Naive thymus-derived CD4-positive, alpha-beta T cell (primary cell): ENCODE data around the gene RAB9B. TPM values are rescaled to one million over a fixed set of nuclear protein-coding genes. Genes with fewer than 3 reads are reported as not detected.
A peak's percentile ranks its signal among the peaks of the same experiment; 100 is the strongest.

ENCODE experiments used
- ATAC-seq: fragments of 150-1000 bp; cut with Tn5 transposase; 2 replicates; pipeline ENCODE4 v1.10.0; 2021; ENCODE audit warnings: mild to moderate bottlenecking, moderate library complexity
- CTCF ChIA-PET: fragments of 350-600 bp; sonication (Branson Sonifier 250); formaldehyde crosslinking; loops from one replicate; lab custom pipeline; 2021; ENCODE audit warnings: antibody characterized with exemption; lab: Charles Lee
- POLR2A ChIA-PET: fragments of 350-600 bp; sonication (Branson Sonifier 250); formaldehyde crosslinking; loops from one replicate; lab custom pipeline; 2021; ENCODE audit warnings: antibody characterized with exemption, inconsistent platforms; lab: Charles Lee
- DNase-seq, 9 donors: peaks; one replicate each; pipeline versions ENCODE4 v3.0.0 to v3.0.0-alpha.2; 2020 to 2022; ENCODE audit warnings: mixed read lengths in 1 of 9
- H3K27ac ChIP-seq: one replicate; pipeline ENCODE4 v1.7.0; 2013; ENCODE audit warnings: mild to moderate bottlenecking, low read depth, low read length, moderate library complexity
- H3K27me3 ChIP-seq, 2 donors: one replicate each; pipeline ENCODE4 v1.7.0; 2013; ENCODE audit warnings: low read length in 2 of 2, mild to moderate bottlenecking in 2 of 2, moderate library complexity in 2 of 2; ENCODE audit not compliant: control insufficient read depth in 2 of 2, insufficient read depth in 2 of 2
- H3K36me3 ChIP-seq, 3 experiments: 1 replicate in 2 of 3; 2 replicates in 1 of 3; pipeline ENCODE4 v1.7.0; 2013; ENCODE audit warnings: low read length in 3 of 3, mild to moderate bottlenecking in 3 of 3, moderate library complexity in 1 of 3; ENCODE audit not compliant: insufficient read depth in 3 of 3, control insufficient read depth in 2 of 3
- H3K4me1 ChIP-seq, 2 donors: one replicate each; pipeline ENCODE4 v1.7.0; 2013; ENCODE audit warnings: low read length in 2 of 2, mild to moderate bottlenecking in 2 of 2, moderate library complexity in 1 of 2; ENCODE audit not compliant: control insufficient read depth in 2 of 2, insufficient read depth in 2 of 2
- H3K4me3 ChIP-seq: 2 replicates; pipeline ENCODE4 v1.7.0; 2013; ENCODE audit warnings: mild to moderate bottlenecking, low read length
- H3K9me3 ChIP-seq, 3 experiments: 1 replicate in 2 of 3; 2 replicates in 1 of 3; pipeline ENCODE4 v1.7.0; 2013; ENCODE audit warnings: low read length in 3 of 3; ENCODE audit not compliant: control insufficient read depth in 2 of 3
- H3K27ac Mint-ChIP-seq, 9 donors: one replicate each; pipeline ENCODE4 v1.8.0; 2020 to 2022; ENCODE audit warnings: mixed read lengths in 9 of 9, mild to moderate bottlenecking in 8 of 9, moderate library complexity in 5 of 9, inconsistent platforms in 2 of 9
- H3K27me3 Mint-ChIP-seq, 5 donors: one replicate each; pipeline ENCODE4 v1.8.0; 2021 to 2022; ENCODE audit warnings: mixed read lengths in 5 of 5, mild to moderate bottlenecking in 1 of 5
- H3K36me3 Mint-ChIP-seq, 5 donors: one replicate each; pipeline ENCODE4 v1.8.0; 2020 to 2022; ENCODE audit warnings: mixed read lengths in 5 of 5, mild to moderate bottlenecking in 3 of 5, inconsistent platforms in 1 of 5
- H3K4me1 Mint-ChIP-seq, 7 donors: one replicate each; pipeline ENCODE4 v1.8.0; 2020 to 2022; ENCODE audit warnings: mixed read lengths in 7 of 7, mild to moderate bottlenecking in 3 of 7, inconsistent platforms in 1 of 7
- H3K4me3 Mint-ChIP-seq, 10 donors: one replicate each; pipeline ENCODE4 v1.8.0; 2020 to 2022; ENCODE audit warnings: mild to moderate bottlenecking in 10 of 10, mixed read lengths in 10 of 10, moderate library complexity in 6 of 10, inconsistent platforms in 2 of 10
- H3K9me3 Mint-ChIP-seq, 11 donors: one replicate each; pipeline ENCODE4 v1.8.0; 2020 to 2022; ENCODE audit warnings: mixed read lengths in 11 of 11, mild to moderate bottlenecking in 4 of 11, inconsistent platforms in 1 of 11, moderate library complexity in 1 of 11
- intact Hi-C, 2 donors: fragments of 100-400 bp; cut with micrococcal nuclease; formaldehyde crosslinking; loops; one replicate each; pipeline ENCODE4 v1.15.1; 2023
- polyA plus RNA-seq, 2 donors: library from polyadenylated mRNA; unstranded; fragments of 300-500 nt; fragmentation: Illumina TruSeq; gene quantifications; one replicate each; pipeline ENCODE4 v1.2.3, GENCODE V29; 2021
- total RNA-seq, 6 experiments: library from RNA in 5 of 6; stranded (reverse) in 5 of 6; gene quantifications; 1 replicate in 5 of 6; 2 replicates in 1 of 6; pipeline ENCODE4 v1.2.3 and lab custom pipeline; 2021 to 2026

The RAB9B gene, protein sequence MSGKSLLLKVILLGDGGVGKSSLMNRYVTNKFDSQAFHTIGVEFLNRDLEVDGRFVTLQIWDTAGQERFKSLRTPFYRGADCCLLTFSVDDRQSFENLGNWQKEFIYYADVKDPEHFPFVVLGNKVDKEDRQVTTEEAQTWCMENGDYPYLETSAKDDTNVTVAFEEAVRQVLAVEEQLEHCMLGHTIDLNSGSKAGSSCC
- total RNA-seq, result under 1 TPM; 0.40 to 0.86 (median 0.51) TPM
- under 1 TPM; 0.10 to 0.59 TPM for polyA plus RNA-seq
- total RNA-seq (lab: John Stamatoyannopoulos, UW), result not detected

DNA sequence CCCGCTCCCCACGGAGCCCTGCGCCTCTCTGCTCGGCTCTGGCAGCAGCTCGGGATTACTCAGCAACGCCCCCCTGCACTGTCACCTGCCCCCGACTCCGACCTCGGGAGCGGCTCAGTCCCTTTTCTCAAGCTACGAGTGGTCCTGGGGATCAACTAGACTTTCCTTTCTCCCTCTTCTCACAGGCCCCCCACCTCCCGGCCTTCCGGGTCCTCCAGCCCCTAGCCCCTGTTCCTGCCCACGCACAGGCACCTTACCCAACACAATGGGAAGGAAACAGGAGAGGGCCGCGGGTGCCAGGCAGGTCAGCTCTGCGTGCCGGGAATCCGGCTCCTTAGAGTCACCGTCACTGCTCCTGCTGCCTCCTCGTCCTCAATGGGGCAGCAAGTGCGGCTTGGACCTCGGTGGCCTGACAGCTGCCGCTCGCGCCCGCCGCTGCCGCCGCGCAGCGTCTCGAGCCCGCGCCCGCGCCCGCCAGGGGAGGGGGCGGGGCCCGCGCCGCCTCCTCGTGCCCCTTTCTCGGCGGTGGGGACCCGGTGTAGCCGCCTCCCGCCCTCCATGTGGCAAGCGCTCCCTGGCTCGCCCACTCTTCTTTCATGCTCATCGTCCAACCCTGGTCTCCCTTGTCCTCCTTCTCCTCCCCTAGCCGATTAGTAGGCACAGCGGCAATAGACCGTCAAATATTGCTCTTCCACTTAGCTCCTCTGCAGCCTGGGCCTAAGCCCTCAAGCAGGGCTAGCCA is at the start of gene RAB9B:
TSS of gene RAB9B (minus strand) at position 455 of the 742 bp plus-strand sequence. CDS start 6,473 bp downstream, outside the sequence.
- Histone ChIP-seq H3K27me3 (no peaks in the 10 kb centered on the region), H3K36me3 (no peaks in the 10 kb centered on the region), H3K4me3 (peak within 1 kb of the TSS; percentile 68), H3K4me1 (peaks cover 0 to 5% of the 10 kb centered on the region in 2 donors), H3K9me3 (no peaks in the 10 kb centered on the region), H3K27ac (peak within 1 kb of the TSS; percentile 18)
- Mint-ChIP-seq H3K4me1 (peaks cover 3 to 8% (median 4%) of the 10 kb centered on the region in 7 donors), H3K27ac (peak within 1 kb of the TSS in 5 of 9 donors; percentile 5 to 85 (median 81)), H3K4me3 (peak within 1 kb of the TSS; percentile 84 to 98 (median 92)), H3K36me3 (peaks cover 0 to 4% (median 0%) of the 10 kb centered on the region in 5 donors), H3K9me3 (no peaks in the 10 kb centered on the region), H3K27me3 (peaks cover 0 to 26% (median 4%) of the 10 kb centered on the region in 5 donors)
- DNase-seq, result peak in 8 of 9 donors; percentile 24 to 68 (median 54)
- ChIA-PET POLR2A (interaction anchor here (1.1 kb wide), 1 partner anchor 281 kb away, joined by 3 read pairs; no protein-coding TSS in a partner anchor), CTCF (no interaction called here)
- peak; percentile 86 for ATAC-seq
- intact Hi-C loops, result loop anchor here in 1 of 2 donors (5.0 kb wide), 1 partner anchor 145 kb away; the partner anchor contains the start of gene MORF4L2

DNA sequence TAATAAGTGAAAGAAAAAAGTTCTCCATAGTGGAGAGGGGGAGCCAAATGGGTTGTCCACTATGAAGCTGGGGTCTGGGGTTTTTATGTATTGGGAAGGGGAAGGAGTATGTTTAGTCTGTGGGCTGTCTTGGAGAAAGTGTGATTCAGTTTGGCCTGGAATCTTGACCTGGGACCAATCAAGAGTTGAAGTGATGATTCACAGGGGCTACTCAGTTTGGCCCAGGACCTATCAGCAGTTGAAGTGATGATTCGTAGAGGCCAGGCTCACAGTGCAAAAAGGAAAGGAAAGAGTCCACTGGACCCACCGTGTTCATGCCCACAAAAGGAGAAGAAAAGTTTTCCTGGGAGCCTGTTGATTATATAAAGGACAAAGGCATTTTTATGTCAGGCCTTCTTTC is 47.3 kb upstream of the RAB9B start:
- ChIA-PET POLR2A (no interaction called here), CTCF (no interaction called here)
- Histone ChIP-seq H3K27me3 (no peaks in the 10 kb centered on the region), H3K4me3 (no peak overlapping the region), H3K4me1 (no peaks in the 10 kb centered on the region), H3K9me3 (no peaks in the 10 kb centered on the region), H3K27ac (no peak overlapping the region), H3K36me3 (no peaks in the 10 kb centered on the region)
- Mint-ChIP-seq H3K4me3 (no peak overlapping the region), H3K4me1 (no peaks in the 10 kb centered on the region), H3K27me3 (no peaks in the 10 kb centered on the region), H3K27ac (no peak overlapping the region), H3K9me3 (no peaks in the 10 kb centered on the region), H3K36me3 (peaks cover 0 to 5% (median 0%) of the 10 kb centered on the region in 5 donors)
- ATAC-seq (no peak), DNase-seq (no peak)
- intact Hi-C loops, result no loop called here

DNA sequence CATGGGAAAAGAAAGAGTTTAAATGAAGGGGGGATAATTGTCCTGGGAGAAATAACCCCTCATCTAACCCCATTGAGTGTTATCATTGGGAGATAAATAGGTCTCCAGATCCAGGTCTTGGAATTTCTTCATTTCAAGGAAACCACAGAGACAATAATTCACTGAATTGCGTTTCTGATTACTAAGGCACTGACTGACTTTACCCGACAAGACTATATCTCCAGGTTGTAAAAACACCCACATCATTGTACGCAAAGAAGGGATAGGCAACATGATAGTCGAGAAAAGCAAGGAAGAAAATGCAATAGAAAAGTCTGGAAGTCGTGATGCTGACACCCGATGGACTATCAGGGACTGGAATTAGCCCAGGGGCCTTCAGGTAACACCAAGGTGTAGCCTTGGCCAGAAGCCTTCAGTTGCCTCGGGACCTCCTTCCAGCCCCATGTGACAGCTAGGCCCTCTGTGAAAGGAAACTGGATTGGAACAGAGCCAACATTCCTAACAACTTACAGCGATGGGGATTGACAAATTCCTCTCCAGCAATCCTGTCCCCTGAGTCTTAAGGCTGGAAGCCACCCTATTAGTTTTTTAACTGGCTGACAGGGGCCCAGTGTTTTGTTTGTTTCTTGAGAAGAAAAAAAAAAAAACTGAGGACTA is 46.5 kb upstream of the RAB9B start:
- DNase-seq (no peak), ATAC-seq (no peak)
- H3K36me3 ChIP-seq, result no peaks in the 10 kb centered on the region
- ChIA-PET POLR2A (no interaction called here), CTCF (no interaction called here)
- H3K9me3 ChIP-seq, result no peaks in the 10 kb centered on the region
- no peak overlapping the region for H3K27ac Mint-ChIP-seq
- peaks cover 0 to 5% (median 0%) of the 10 kb centered on the region in 5 donors for H3K36me3 Mint-ChIP-seq
- H3K27ac ChIP-seq, result no peak overlapping the region
- no peaks in the 10 kb centered on the region for H3K27me3 Mint-ChIP-seq
- no peak overlapping the region for H3K4me3 ChIP-seq
- no peaks in the 10 kb centered on the region for H3K27me3 ChIP-seq
- no peaks in the 10 kb centered on the region for H3K4me1 Mint-ChIP-seq
- no peaks in the 10 kb centered on the region for H3K9me3 Mint-ChIP-seq
- intact Hi-C loops, result no loop called here
- no peaks in the 10 kb centered on the region for H3K4me1 ChIP-seq
- H3K4me3 Mint-ChIP-seq, result no peak overlapping the region

DNA sequence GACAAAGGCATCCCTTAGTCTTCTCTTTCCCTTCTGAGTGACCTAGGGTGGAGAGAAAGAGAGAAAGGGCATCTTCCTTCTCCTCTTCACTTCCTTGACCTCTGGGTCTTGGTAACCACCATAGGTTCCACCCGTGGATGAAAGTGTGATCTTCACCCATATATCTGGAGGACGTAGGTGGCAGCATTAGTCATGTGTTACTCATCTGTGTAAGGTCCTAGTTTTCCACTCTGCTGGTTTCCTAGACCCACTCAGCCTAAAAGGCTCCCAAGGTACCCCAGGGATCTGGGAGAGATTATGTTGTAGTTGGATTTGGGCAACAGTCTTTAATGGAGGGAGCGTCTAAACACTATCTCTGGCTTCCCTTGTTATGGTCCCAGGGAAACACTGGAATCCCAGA is 45.5 kb upstream of the RAB9B start:
- no peaks in the 10 kb centered on the region for H3K4me1 Mint-ChIP-seq
- ChIA-PET CTCF (no interaction called here), POLR2A (no interaction called here)
- Histone ChIP-seq H3K27ac (no peak overlapping the region), H3K4me1 (no peaks in the 10 kb centered on the region), H3K9me3 (no peaks in the 10 kb centered on the region), H3K27me3 (no peaks in the 10 kb centered on the region), H3K4me3 (no peak overlapping the region), H3K36me3 (no peaks in the 10 kb centered on the region)
- ATAC-seq (no peak), DNase-seq (no peak)
- H3K27ac Mint-ChIP-seq, result no peak overlapping the region
- peaks cover 0 to 5% (median 0%) of the 10 kb centered on the region in 5 donors for H3K36me3 Mint-ChIP-seq
- H3K27me3 Mint-ChIP-seq, result no peaks in the 10 kb centered on the region
- no peaks in the 10 kb centered on the region for H3K9me3 Mint-ChIP-seq
- no peak overlapping the region for H3K4me3 Mint-ChIP-seq
- intact Hi-C loops, result no loop called here

DNA sequence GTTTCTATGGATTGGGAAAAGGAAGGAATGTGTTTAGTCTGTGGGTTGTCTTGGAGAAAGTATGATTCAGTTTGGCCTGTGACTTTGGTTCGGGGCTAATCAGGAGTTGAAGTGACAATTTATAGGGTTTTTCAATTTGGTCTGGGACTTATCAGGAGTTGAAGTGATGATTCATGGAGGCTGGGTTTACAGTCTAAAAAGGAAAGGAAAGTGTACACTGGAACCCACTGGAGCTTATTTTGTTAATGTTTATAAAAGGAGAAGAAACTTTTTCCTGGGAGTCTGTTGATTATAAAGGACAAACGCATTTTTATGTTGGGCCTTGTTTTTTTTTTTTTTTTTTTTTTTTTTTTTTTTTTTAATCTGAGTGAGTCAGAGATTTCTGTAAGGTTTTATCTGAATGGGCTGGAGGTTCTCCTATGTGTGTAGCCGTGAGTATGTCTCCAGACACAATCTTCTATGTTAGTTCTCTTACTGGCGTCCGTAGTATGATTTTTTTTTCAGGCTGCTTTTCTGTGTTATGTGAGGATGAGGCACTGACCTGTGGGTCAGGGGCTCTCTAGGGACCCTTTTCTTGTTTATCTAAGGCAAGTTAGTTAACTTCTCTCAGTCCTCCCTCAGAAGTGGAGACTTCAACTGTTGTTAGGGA is 33.0 kb upstream of the RAB9B start:
- H3K27ac ChIP-seq, result no peak overlapping the region
- no peak overlapping the region for H3K27ac Mint-ChIP-seq
- H3K36me3 Mint-ChIP-seq, result peaks cover 0 to 4% (median 0%) of the 10 kb centered on the region in 5 donors
- no peaks in the 10 kb centered on the region for H3K36me3 ChIP-seq
- POLR2A ChIA-PET, result no interaction called here
- H3K4me3 Mint-ChIP-seq, result no peak overlapping the region
- intact Hi-C loops, result no loop called here
- no peaks in the 10 kb centered on the region for H3K9me3 ChIP-seq
- DNase-seq, result no peak
- H3K27me3 ChIP-seq, result no peaks in the 10 kb centered on the region
- no peak overlapping the region for H3K4me3 ChIP-seq
- CTCF ChIA-PET, result interaction anchor here (0.6 to 0.7 kb wide), 2 partner anchors 86 to 273 kb away, joined by 5 to 6 read pairs; no protein-coding TSS in a partner anchor
- H3K27me3 Mint-ChIP-seq, result no peaks in the 10 kb centered on the region
- no peak for ATAC-seq
- H3K4me1 ChIP-seq, result no peaks in the 10 kb centered on the region
- no peaks in the 10 kb centered on the region for H3K4me1 Mint-ChIP-seq
- H3K9me3 Mint-ChIP-seq, result peaks cover 0 to 1% (median 0%) of the 10 kb centered on the region in 11 donors

DNA sequence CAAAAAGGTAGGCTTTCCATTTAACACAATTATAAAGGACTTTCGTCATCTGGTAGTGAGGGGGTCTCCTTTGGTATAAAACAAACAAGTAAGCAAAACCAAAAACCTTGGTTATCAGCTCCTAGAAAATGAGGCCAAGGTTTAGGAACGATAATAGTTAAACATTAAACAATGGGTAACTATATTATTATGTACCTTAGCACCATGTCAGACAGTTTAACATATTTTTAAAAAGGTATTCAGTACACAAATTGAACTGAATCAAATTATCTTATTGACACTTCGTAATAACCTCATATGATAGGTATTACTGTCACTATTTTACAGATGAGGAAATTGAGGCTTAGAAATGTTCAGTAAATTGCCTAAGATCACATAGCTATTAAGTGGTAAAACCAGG is 32.1 kb upstream of the RAB9B start:
- Histone ChIP-seq H3K27me3 (no peaks in the 10 kb centered on the region), H3K9me3 (no peaks in the 10 kb centered on the region), H3K27ac (no peak overlapping the region), H3K4me3 (no peak overlapping the region), H3K36me3 (no peaks in the 10 kb centered on the region), H3K4me1 (no peaks in the 10 kb centered on the region)
- intact Hi-C loops, result no loop called here
- ChIA-PET POLR2A (no interaction called here), CTCF (no interaction called here)
- DNase-seq (no peak), ATAC-seq (no peak)
- Mint-ChIP-seq H3K4me1 (no peaks in the 10 kb centered on the region), H3K9me3 (no peaks in the 10 kb centered on the region), H3K4me3 (no peak overlapping the region), H3K36me3 (peaks cover 0 to 4% (median 0%) of the 10 kb centered on the region in 5 donors), H3K27ac (no peak overlapping the region), H3K27me3 (no peaks in the 10 kb centered on the region)
